GM23338 (cell line): ENCODE measurements around the gene ZDHHC16. TPM values are rescaled to one million over a fixed set of nuclear protein-coding genes. Genes with fewer than 3 reads are reported as not detected.

ENCODE experiments used
- ATAC-seq: fragments of 200-7000 bp; cut with Tn5 transposase; 3 replicates; pipeline ENCODE4 v1.9.1; 2020
- DNase-seq: peaks from one replicate; pipeline ENCODE4 v3.0.0-alpha.2; 2015; ENCODE audit warnings: low spot score
- H2AFZ ChIP-seq: fragments of 200-600 bp; sonication (generic); 2 replicates; pipeline ENCODE4 v1.8.0; 2016; ENCODE audit warnings: antibody characterized with exemption, mild to moderate bottlenecking, moderate library complexity
- H3F3A ChIP-seq: fragments of 200-600 bp; sonication (generic); replicated peaks from 2 replicates; pipeline ENCODE4 v1.8.0; 2017; ENCODE audit warnings: antibody characterized with exemption, mixed run types, low read depth
- H3K27ac ChIP-seq: fragments of 200-600 bp; sonication (generic); 2 replicates; pipeline ENCODE4 v1.6.1; 2016; ENCODE audit warnings: low read depth
- H3K27me3 ChIP-seq: fragments of 200-600 bp; sonication (generic); 2 replicates; pipeline ENCODE4 v1.8.0; 2016; ENCODE audit warnings: mild to moderate bottlenecking, mixed run types, moderate library complexity; ENCODE audit not compliant: insufficient read depth
- H3K36me3 ChIP-seq: fragments of 200-600 bp; sonication (generic); 2 replicates; pipeline ENCODE4 v1.8.0; 2016; ENCODE audit warnings: mild to moderate bottlenecking; ENCODE audit not compliant: insufficient read depth
- H3K4me1 ChIP-seq: fragments of 200-600 bp; sonication (generic); 2 replicates; pipeline ENCODE4 v1.8.0; 2016; ENCODE audit warnings: mild to moderate bottlenecking, moderate library complexity; ENCODE audit not compliant: insufficient read depth
- H3K4me2 ChIP-seq: fragments of 200-600 bp; sonication (generic); 2 replicates; pipeline ENCODE4 v1.7.1; 2017; ENCODE audit warnings: mixed run types
- H3K4me3 ChIP-seq: fragments of 200-600 bp; sonication (generic); 2 replicates; pipeline ENCODE4 v1.6.1; 2016; ENCODE audit warnings: mixed run types
- H3K79me2 ChIP-seq: fragments of 200-600 bp; sonication (generic); replicated peaks from 2 replicates; pipeline ENCODE4 v1.8.0; 2017; ENCODE audit warnings: mild to moderate bottlenecking; ENCODE audit not compliant: insufficient read depth
- H3K9me2 ChIP-seq: fragments of 200-600 bp; sonication (generic); 2 replicates; pipeline ENCODE4 v1.8.0; 2017; ENCODE audit not compliant: insufficient read depth
- H4K20me1 ChIP-seq: fragments of 200-600 bp; sonication (generic); replicated peaks from 2 replicates; pipeline ENCODE4 v1.8.0; 2017; ENCODE audit warnings: mild to moderate bottlenecking; ENCODE audit not compliant: insufficient read depth
- H3K27ac Mint-ChIP-seq: 2 replicates; pipeline ENCODE4 v1.8.0; 2020; ENCODE audit warnings: inconsistent platforms, mild to moderate bottlenecking, moderate library complexity, mixed read lengths
- H3K27me3 Mint-ChIP-seq: 3 replicates; pipeline ENCODE4 v1.8.0; 2022; ENCODE audit warnings: low read depth, mild to moderate bottlenecking, moderate library complexity, mixed read lengths, inconsistent platforms; ENCODE audit not compliant: insufficient read depth, poor library complexity
- H3K36me3 Mint-ChIP-seq: 3 replicates; pipeline ENCODE4 v1.8.0; 2021; ENCODE audit warnings: low read depth, mild to moderate bottlenecking, inconsistent platforms, moderate library complexity, mixed read lengths
- H3K4me1 Mint-ChIP-seq: 3 replicates; pipeline ENCODE4 v1.8.0; 2020; ENCODE audit warnings: mild to moderate bottlenecking, inconsistent platforms, mixed read lengths
- H3K4me3 Mint-ChIP-seq: 3 replicates; pipeline ENCODE4 v1.8.0; 2021; ENCODE audit warnings: moderate library complexity, mild to moderate bottlenecking, inconsistent platforms, mixed read lengths
- H3K9me3 Mint-ChIP-seq: 3 replicates; pipeline ENCODE4 v1.8.0; 2020; ENCODE audit warnings: moderate library complexity, mild to moderate bottlenecking, inconsistent platforms, mixed read lengths
- EZH2phosphoT487 ChIP-seq: fragments of 200-600 bp; sonication (generic); IDR thresholded peaks from one replicate; pipeline ENCODE4 v1.8.1; 2018; ENCODE audit warnings: antibody characterized with exemption; ENCODE audit not compliant: unreplicated experiment
- JUNB ChIP-seq: IDR thresholded peaks from one replicate; pipeline ENCODE4 v1.6.1; 2016; ENCODE audit warnings: antibody characterized with exemption; ENCODE audit not compliant: unreplicated experiment
- POLR2AphosphoS5 ChIP-seq: IDR thresholded peaks from 2 replicates; pipeline ENCODE4 v1.6.1; 2016; ENCODE audit warnings: antibody characterized with exemption, low read depth
- polyA plus RNA-seq: library from polyadenylated mRNA; unstranded; fragments of >200 nt; fragmentation: Nextera tagmentation; extraction: Ambion mirVana; gene quantifications from 2 replicates; pipeline ENCODE4 v1.2.1, GENCODE V29; 2016
- total RNA-seq: library from RNA; depleted of rRNA; stranded (reverse); fragments of >200 nt; shearing (Covaris generic); gene quantifications from 2 replicates; pipeline ENCODE4 v1.2.3, GENCODE V29; 2014
- TF ChIP-seq, protein P1 (sequence below), 2 experiments: fragments of 200-600 bp in 1 of 2; sonication (generic) in 1 of 2; conservative IDR thresholded peaks; 2 replicates each; pipeline versions ENCODE4 v1.5.1 to v1.6.1; 2016 to 2017; ENCODE audit warnings: antibody characterized with exemption in 2 of 2, low read depth in 2 of 2, mild to moderate bottlenecking in 2 of 2, moderate library complexity in 1 of 2
- TF ChIP-seq, protein P2 (sequence below): fragments of 250-450 bp; sonication (Bioruptor Pico); IDR thresholded peaks from 2 replicates; pipeline ENCODE4 v1.5.0; 2020; ENCODE audit warnings: mild to moderate bottlenecking, moderate library complexity

Gene ZDHHC16
- total and polyA plus RNA-seq, 2 experiments from 2014 or later: 35.1 to 58.2 TPM

DNA sequence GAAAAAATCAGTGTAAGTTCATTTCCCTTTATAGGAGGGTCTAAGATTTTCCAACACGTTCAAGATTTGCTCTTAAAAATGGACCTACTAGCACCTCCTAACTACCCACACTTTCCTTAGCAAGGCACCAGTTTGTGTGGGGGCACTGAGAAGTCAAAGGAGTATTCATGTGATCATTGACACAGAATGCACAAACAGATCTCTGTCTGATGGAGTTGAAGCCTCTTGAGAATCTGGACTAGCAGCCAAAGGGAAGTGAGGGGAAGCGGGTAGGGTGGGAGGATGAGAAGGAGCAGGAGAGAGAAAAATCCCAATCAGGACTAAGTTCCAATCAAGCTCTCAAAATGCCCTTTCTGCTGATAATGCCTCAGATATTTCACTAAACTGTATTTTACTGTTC, 48.2 kb downstream of the ZDHHC16 start (continued):
- TF ChIP-seq, protein P1, sequence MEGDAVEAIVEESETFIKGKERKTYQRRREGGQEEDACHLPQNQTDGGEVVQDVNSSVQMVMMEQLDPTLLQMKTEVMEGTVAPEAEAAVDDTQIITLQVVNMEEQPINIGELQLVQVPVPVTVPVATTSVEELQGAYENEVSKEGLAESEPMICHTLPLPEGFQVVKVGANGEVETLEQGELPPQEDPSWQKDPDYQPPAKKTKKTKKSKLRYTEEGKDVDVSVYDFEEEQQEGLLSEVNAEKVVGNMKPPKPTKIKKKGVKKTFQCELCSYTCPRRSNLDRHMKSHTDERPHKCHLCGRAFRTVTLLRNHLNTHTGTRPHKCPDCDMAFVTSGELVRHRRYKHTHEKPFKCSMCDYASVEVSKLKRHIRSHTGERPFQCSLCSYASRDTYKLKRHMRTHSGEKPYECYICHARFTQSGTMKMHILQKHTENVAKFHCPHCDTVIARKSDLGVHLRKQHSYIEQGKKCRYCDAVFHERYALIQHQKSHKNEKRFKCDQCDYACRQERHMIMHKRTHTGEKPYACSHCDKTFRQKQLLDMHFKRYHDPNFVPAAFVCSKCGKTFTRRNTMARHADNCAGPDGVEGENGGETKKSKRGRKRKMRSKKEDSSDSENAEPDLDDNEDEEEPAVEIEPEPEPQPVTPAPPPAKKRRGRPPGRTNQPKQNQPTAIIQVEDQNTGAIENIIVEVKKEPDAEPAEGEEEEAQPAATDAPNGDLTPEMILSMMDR (conservative IDR thresholded peaks at IDR 0.05; ENCODE audit: low read depth in 2 of 2): no peak
- TF ChIP-seq JUNB: no peak

GRCh38 chr10:97494863-97495506, 49.0 kb downstream of the ZDHHC16 start:
- Histone ChIP-seq H2AFZ (no peak overlapping the region), H3K36me3 (no peaks in the 10 kb centered on the region), H3K9me2 (no peaks in the 10 kb centered on the region), H3K4me2 (peak overlapping the region; percentile 61), H3F3A (peaks cover 12% of the 10 kb centered on the region; the same call in 1 of the 2 replicates), H3K79me2 (peaks cover 77% of the 10 kb centered on the region), H3K27ac (peak overlapping the region; percentile 1; the same call in 1 of the 2 replicates), H3K4me1 (peaks cover 59% of the 10 kb centered on the region), H3K4me3 (peak overlapping the region; percentile 20), H3K27me3 (peaks cover 5% of the 10 kb centered on the region), H4K20me1 (peaks cover 62% of the 10 kb centered on the region)
- peaks cover 48% of the 10 kb centered on the region for H3K4me1 Mint-ChIP-seq
- TF ChIP-seq, protein P1 (conservative IDR thresholded peaks at IDR 0.05; ENCODE audit: low read depth in 2 of 2): no peak
- TF ChIP-seq, protein P2, sequence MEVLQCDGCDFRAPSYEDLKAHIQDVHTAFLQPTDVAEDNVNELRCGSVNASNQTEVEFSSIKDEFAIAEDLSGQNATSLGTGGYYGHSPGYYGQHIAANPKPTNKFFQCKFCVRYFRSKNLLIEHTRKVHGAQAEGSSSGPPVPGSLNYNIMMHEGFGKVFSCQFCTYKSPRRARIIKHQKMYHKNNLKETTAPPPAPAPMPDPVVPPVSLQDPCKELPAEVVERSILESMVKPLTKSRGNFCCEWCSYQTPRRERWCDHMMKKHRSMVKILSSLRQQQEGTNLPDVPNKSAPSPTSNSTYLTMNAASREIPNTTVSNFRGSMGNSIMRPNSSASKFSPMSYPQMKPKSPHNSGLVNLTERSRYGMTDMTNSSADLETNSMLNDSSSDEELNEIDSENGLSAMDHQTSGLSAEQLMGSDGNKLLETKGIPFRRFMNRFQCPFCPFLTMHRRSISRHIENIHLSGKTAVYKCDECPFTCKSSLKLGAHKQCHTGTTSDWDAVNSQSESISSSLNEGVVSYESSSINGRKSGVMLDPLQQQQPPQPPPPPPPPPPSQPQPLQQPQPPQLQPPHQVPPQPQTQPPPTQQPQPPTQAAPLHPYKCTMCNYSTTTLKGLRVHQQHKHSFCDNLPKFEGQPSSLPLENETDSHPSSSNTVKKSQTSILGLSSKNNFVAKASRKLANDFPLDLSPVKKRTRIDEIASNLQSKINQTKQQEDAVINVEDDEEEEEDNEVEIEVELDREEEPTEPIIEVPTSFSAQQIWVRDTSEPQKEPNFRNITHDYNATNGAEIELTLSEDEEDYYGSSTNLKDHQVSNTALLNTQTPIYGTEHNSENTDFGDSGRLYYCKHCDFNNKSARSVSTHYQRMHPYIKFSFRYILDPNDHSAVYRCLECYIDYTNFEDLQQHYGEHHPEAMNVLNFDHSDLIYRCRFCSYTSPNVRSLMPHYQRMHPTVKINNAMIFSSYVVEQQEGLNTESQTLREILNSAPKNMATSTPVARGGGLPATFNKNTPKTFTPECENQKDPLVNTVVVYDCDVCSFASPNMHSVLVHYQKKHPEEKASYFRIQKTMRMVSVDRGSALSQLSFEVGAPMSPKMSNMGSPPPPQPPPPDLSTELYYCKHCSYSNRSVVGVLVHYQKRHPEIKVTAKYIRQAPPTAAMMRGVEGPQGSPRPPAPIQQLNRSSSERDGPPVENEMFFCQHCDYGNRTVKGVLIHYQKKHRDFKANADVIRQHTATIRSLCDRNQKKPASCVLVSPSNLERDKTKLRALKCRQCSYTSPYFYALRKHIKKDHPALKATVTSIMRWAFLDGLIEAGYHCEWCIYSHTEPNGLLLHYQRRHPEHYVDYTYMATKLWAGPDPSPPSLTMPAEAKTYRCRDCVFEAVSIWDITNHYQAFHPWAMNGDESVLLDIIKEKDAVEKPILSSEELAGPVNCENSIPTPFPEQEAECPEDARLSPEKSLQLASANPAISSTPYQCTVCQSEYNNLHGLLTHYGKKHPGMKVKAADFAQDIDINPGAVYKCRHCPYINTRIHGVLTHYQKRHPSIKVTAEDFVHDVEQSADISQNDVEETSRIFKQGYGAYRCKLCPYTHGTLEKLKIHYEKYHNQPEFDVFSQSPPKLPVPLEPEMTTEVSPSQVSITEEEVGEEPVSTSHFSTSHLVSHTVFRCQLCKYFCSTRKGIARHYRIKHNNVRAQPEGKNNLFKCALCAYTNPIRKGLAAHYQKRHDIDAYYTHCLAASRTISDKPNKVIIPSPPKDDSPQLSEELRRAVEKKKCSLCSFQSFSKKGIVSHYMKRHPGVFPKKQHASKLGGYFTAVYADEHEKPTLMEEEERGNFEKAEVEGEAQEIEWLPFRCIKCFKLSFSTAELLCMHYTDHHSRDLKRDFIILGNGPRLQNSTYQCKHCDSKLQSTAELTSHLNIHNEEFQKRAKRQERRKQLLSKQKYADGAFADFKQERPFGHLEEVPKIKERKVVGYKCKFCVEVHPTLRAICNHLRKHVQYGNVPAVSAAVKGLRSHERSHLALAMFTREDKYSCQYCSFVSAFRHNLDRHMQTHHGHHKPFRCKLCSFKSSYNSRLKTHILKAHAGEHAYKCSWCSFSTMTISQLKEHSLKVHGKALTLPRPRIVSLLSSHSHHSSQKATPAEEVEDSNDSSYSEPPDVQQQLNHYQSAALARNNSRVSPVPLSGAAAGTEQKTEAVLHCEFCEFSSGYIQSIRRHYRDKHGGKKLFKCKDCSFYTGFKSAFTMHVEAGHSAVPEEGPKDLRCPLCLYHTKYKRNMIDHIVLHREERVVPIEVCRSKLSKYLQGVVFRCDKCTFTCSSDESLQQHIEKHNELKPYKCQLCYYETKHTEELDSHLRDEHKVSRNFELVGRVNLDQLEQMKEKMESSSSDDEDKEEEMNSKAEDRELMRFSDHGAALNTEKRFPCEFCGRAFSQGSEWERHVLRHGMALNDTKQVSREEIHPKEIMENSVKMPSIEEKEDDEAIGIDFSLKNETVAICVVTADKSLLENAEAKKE (CRISPR knock-in tag): no peak
- TF ChIP-seq JUNB (no peak), POLR2AphosphoS5 (no peak), EZH2phosphoT487 (no peak)
- DNase-seq (peak; percentile 73), ATAC-seq (no peak)
- peak overlapping the region; percentile 83 for H3K4me3 Mint-ChIP-seq
- H3K27ac Mint-ChIP-seq: peak overlapping the region; percentile 76
- H3K9me3 Mint-ChIP-seq: no peaks in the 10 kb centered on the region
- peaks cover 8% of the 10 kb centered on the region for H3K27me3 Mint-ChIP-seq
- no peaks in the 10 kb centered on the region; the same call in 1 of the 3 replicates for H3K36me3 Mint-ChIP-seq
